Stimulated activated naive CD8-positive, alpha-beta T cell treated with anti-CD3 and anti-CD28 coated beads, Interleukin-15, amount 100 ng/mL, for 72 hours (primary cell): ENCODE data around the gene DPH3.

ENCODE experiments used
- ATAC-seq: fragments of 150-1000 bp; cut with Tn5 transposase; 2 replicates; pipeline ENCODE4 v1.10.0; 2021; ENCODE audit warnings: mild to moderate bottlenecking, moderate library complexity
- DNase-seq, 2 donors: peaks; one replicate each; pipeline ENCODE4 v3.0.0; 2021 to 2022
- H3K27ac Mint-ChIP-seq, 2 donors: one replicate each; pipeline ENCODE4 v1.8.0; 2022; ENCODE audit warnings: mild to moderate bottlenecking in 2 of 2, mixed read lengths in 2 of 2, moderate library complexity in 2 of 2
- H3K27me3 Mint-ChIP-seq: one replicate; pipeline ENCODE4 v1.8.0; 2022; ENCODE audit warnings: mixed read lengths
- H3K4me1 Mint-ChIP-seq: one replicate; pipeline ENCODE4 v1.8.0; 2022; ENCODE audit warnings: mild to moderate bottlenecking, mixed read lengths
- H3K4me3 Mint-ChIP-seq, 2 donors: one replicate each; pipeline ENCODE4 v1.8.0; 2022; ENCODE audit warnings: mild to moderate bottlenecking in 2 of 2, mixed read lengths in 2 of 2, moderate library complexity in 1 of 2
- H3K9me3 Mint-ChIP-seq, 2 donors: one replicate each; pipeline ENCODE4 v1.8.0; 2022; ENCODE audit warnings: mixed read lengths in 2 of 2

DPH3 gene

DNA sequence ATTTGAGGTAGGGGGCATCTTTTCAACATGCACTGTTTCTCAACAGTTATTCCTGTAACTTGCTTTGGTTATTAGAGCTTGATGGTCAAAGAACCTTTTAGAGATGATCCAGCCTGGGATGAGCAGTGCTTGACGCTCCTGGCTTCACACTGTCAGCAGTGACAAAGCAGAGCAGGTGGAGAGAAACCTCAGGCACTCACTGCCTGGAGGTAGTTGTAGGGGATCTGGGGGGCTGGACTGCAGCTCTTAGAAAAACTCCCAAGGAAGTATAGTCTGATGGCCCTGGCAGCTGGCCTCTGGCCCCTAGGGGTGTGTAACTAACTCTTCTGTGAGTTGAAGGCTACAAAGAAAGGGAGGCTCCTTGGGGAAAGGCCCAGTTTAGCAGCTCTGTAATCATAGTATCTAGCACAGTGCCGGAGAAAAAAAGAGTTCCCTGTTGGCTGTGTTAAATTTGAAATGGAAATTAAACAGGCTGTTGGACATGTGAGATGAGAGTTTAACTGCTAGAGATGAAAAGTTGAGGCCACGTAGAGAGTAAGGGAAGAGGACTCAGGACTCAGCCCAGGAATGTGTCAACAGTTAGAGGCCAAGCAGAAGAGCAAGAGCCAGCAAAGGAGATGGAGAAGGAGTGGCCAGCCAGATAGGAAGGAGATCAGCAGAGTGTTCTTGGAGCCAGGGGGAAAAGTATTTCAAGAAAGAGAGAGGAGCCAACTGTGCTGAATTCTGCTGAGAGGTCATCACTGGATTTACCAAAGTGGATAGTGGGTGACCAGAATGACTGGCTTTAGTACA lies 14.5 kb upstream of the DPH3 start:
- DNase-seq, result no peak
- ATAC-seq, result no peak
- no peaks in the 10 kb centered on the region for H3K9me3 Mint-ChIP-seq
- no peak overlapping the region for H3K4me3 Mint-ChIP-seq
- no peak overlapping the region for H3K27ac Mint-ChIP-seq
- H3K27me3 Mint-ChIP-seq, result no peaks in the 10 kb centered on the region
- H3K4me1 Mint-ChIP-seq, result peaks cover 12% of the 10 kb centered on the region

DNA sequence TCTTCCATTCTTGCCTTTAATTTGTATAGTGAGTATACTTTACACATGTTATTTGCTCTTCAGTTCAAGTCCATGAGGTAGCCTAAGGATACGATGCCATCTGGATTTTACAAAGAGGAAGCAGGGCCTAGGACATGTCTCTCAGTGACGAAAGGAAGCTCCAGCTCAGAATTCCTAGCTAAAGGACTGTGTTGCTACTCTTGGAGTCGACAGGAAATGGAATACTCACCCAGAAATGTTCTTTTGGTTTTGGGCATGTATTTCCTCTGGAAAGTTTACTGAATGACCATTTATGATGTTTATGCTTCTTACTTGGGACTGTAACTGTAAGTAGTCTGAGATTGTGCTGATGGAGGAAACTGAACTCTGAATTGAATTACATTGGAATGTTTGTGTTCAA lies 12.7 kb upstream of the DPH3 start:
- DNase-seq (no peak), ATAC-seq (no peak)
- Mint-ChIP-seq H3K27ac (peak overlapping the region; percentile 5 to 14), H3K9me3 (no peaks in the 10 kb centered on the region), H3K4me1 (peaks cover 4% of the 10 kb centered on the region), H3K27me3 (no peaks in the 10 kb centered on the region), H3K4me3 (no peak overlapping the region)

DNA sequence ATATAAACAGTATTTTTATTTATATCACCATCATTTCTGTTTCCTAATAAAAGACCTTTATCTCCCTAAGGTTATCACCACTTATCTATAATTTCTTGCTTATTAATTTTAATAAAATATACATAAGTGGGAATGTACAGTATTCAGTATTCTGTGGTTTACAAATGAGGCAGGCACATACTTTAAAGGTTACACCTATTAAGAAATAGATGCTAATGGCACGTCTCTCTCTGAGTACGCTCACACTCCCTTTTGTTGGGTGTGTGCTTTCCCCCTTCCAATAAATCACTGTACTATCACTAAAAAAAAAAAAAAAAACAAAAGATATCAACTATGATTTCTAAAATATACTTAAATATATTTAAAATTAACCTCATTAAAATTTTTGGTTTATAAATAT lies 9.1 kb upstream of the DPH3 start:
- H3K9me3 Mint-ChIP-seq, result no peaks in the 10 kb centered on the region
- ATAC-seq, result no peak
- peaks cover 1% of the 10 kb centered on the region for H3K4me1 Mint-ChIP-seq
- no peak overlapping the region for H3K4me3 Mint-ChIP-seq
- no peaks in the 10 kb centered on the region for H3K27me3 Mint-ChIP-seq
- H3K27ac Mint-ChIP-seq, result no peak overlapping the region
- DNase-seq, result no peak

DNA sequence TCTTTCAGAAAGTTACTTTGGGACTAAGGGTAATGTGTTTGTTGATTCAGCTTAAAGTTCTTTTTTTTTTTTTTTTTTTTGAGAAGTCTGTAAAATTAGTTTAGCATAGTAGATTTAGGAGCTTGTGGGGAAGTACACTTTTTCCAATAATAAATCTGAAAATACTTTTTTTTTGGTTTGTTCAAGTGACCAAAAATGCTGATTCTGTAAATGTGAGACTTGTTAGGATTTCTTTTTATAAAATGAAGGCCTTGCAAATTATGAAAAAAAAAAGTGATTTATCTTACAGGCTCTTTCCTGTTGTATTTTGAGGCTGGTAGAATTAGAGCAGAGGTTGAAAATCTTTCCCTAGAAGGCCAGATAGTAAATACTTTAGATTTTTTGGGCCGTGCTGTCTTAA lies 7.8 kb upstream of the DPH3 start:
- ATAC-seq, result no peak
- no peaks in the 10 kb centered on the region for H3K9me3 Mint-ChIP-seq

DNA sequence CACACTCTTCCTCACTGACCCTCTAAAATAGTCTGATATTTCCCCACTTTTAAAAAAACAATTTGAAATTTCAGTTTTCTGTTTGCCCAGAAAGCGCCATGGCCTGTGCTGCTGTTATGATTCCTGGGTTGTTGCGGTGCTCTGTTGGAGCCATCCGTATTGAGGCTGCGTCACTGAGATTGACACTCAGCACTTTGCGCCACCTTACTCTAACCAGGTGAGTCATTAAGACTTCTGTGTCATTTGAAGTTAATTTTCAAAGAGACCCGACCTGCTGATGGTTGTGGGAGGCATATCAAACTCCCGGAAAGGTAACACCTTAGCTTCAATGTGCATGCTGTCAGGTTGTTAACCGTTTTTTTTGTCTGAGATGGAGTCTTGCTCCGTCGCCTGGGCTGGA lies 6.1 kb upstream of the DPH3 start:
- DNase-seq (no peak), ATAC-seq (no peak)
- no peak overlapping the region for H3K4me3 Mint-ChIP-seq
- no peaks in the 10 kb centered on the region for H3K27me3 Mint-ChIP-seq
- no peaks in the 10 kb centered on the region for H3K9me3 Mint-ChIP-seq
- peak overlapping the region in 1 of 2 donors; percentile 27 for H3K27ac Mint-ChIP-seq
- peaks cover 22% of the 10 kb centered on the region for H3K4me1 Mint-ChIP-seq

More for the DNA sequence above, 7.8 kb upstream of the DPH3 start:
- H3K4me1 Mint-ChIP-seq, result peaks cover 10% of the 10 kb centered on the region
- H3K27ac Mint-ChIP-seq, result no peak overlapping the region
- no peaks in the 10 kb centered on the region for H3K27me3 Mint-ChIP-seq
- no peak for DNase-seq
- no peak overlapping the region for H3K4me3 Mint-ChIP-seq

DNA sequence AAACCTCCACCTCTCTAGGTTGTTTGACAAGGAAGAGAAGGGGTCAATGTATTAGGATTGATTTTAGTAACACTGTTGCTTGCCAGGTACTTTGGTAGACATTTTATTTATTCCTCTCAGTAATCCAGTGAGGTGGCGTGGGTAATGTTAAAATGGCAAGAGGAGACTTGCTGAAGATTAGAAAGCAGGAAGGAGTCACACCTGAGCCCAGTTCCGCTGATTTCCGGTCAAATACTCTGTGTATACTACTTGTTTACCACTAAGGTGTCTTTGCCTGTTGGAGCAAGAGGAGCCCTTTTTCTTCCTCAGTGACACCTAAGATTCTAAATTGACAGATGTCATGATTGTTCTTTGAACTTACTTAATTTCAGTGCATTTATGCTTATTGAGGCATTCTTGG lies 2.0 kb upstream of the DPH3 start:
- H3K27ac Mint-ChIP-seq, result no peak overlapping the region
- no peak for DNase-seq
- H3K27me3 Mint-ChIP-seq, result no peaks in the 10 kb centered on the region
- H3K9me3 Mint-ChIP-seq, result no peaks in the 10 kb centered on the region
- no peak for ATAC-seq
- peaks cover 28% of the 10 kb centered on the region for H3K4me1 Mint-ChIP-seq
- peak overlapping the region; percentile 88 to 93 for H3K4me3 Mint-ChIP-seq

DNA sequence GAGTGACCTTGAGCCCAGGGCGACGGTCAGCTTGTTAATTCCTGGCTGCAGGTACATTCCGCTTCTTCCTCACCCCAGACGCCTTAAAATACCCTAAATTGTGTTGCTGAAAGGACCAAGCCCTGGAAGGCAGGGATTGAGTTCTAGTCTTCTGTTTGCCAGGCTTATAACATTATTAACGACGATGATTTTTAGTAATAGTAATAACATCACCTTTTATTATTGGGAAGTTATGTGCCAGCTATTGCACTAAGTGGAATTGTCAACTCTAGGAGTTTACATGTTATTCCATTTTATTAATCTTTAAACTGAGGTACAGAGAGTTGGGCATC lies 678 bp upstream of the DPH3 start:
- Mint-ChIP-seq H3K4me1 (peaks cover 28% of the 10 kb centered on the region), H3K27ac (peak overlapping the region; percentile 97 to 98), H3K27me3 (no peaks in the 10 kb centered on the region), H3K9me3 (no peaks in the 10 kb centered on the region), H3K4me3 (peak overlapping the region; percentile 88 to 93)
- DNase-seq (no peak), ATAC-seq (no peak)

DNA sequence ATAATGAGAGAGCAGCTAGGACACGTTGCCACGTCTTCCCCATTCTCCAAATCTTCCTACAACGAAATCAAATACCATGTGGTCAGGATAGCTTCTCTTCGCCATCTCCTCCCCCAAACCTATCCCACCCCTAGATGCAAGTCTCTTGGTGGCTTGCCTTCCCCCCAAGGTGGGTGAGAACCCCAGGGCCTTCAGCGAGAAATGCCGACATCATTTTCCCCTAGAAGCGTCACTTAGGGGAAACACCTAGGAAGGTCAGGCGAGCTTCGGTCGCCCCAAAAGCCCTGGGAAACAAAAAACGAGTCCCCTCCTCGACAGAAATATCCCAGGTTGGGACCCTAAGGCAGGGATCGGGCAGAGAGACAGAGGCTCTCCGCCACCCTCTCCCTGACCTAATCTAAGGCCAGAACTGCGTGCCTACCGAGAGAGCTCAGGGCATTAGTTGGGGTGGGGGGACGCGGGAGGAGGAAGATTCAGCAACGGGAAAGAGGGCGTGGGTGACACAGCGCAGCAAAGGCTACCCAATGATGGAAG lies 502 bp downstream of the DPH3 start:
- peaks cover 28% of the 10 kb centered on the region for H3K4me1 Mint-ChIP-seq
- DNase-seq (no peak), ATAC-seq (peak; percentile 4)
- H3K27ac Mint-ChIP-seq, result peak overlapping the region; percentile 97 to 98
- no peaks in the 10 kb centered on the region for H3K27me3 Mint-ChIP-seq
- H3K4me3 Mint-ChIP-seq, result peak overlapping the region; percentile 88 to 93
- no peaks in the 10 kb centered on the region for H3K9me3 Mint-ChIP-seq

DNA sequence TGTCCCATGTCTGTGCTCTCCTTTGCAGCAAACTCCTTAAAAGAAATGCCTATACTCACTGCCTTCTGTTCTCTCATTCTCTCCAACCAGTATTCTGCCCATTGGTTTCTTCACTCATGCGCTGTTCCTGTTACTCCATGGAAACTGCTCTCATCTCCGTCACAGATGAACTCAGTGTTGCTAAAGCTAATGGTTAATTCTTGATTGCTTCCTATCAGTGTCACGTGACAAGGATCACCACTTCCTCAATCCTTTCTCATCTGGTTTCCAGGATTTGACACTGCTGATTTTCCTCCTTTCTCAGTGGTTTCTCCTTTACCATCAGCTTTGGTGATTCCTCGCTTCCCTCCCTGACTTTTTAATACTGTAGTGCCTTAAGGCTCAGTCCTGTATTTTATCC lies 2.6 kb downstream of the DPH3 start:
- ATAC-seq (no peak), DNase-seq (no peak)
- H3K27ac Mint-ChIP-seq, result no peak overlapping the region
- no peaks in the 10 kb centered on the region for H3K27me3 Mint-ChIP-seq
- peaks cover 14% of the 10 kb centered on the region for H3K4me1 Mint-ChIP-seq
- H3K9me3 Mint-ChIP-seq, result no peaks in the 10 kb centered on the region
- H3K4me3 Mint-ChIP-seq, result no peak overlapping the region

DNA sequence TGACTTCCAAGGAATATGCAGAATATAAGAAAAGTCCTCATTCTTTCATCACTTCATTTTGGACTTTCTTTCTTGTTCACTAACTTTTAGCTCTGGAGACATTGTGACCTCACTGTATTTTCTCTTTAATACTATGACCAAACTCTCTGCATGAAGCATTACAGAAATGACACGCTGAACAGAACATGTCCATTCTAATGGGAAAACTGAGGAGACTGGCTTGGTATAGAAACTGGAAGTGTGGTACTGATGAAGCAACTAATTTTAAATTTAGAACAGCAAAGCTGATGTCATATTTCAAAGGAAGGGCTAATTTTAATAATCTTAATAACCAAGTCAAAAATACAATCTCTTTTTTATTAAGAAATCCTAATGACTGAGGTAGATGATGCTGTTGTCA lies 4.7 kb downstream of the DPH3 start:
- no peaks in the 10 kb centered on the region for H3K9me3 Mint-ChIP-seq
- no peaks in the 10 kb centered on the region for H3K27me3 Mint-ChIP-seq
- no peak overlapping the region for H3K4me3 Mint-ChIP-seq
- ATAC-seq (no peak), DNase-seq (no peak)
- peaks cover 11% of the 10 kb centered on the region for H3K4me1 Mint-ChIP-seq
- H3K27ac Mint-ChIP-seq, result no peak overlapping the region

DNA sequence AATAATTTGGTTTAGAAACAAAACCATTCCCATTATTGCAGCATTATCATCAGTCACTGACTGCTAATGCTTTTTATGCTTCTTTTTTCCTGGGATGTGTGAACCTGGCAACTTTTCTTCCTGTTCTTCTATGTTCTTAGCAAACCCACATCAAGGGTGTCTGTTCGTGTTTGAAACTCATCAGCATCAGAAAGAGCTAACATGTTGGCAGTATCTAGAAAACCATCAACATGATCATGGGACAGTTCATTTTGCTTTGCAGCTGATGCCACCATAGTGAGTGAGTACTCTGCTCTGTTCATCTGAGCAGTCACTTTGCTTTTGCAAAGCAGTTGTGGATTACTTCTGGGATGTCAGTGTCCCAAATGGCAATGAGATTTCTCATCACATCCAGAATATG lies 5.9 kb downstream of the DPH3 start:
- no peak overlapping the region for H3K27ac Mint-ChIP-seq
- no peaks in the 10 kb centered on the region for H3K9me3 Mint-ChIP-seq
- no peak overlapping the region for H3K4me3 Mint-ChIP-seq
- H3K4me1 Mint-ChIP-seq, result peaks cover 13% of the 10 kb centered on the region
- DNase-seq, result no peak
- H3K27me3 Mint-ChIP-seq, result no peaks in the 10 kb centered on the region
- ATAC-seq, result no peak

DNA sequence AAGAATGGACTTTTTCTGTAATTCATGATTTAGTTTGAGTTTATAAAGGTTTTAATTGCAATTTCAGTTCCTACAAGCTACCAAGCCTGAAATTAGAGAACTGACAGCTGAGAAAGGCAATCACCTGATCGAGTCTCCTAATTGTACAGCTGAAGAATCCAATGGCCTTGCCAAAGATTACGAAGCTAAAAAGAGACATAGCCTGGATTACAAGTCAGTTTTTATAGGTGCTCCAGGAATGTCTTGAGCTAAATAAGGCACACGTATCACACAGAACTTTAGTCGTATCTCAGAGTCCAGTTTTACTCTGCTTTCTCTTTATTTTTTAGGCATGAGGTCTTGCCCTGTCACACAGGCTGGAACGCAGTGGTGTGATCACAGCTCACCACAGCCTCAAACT lies 6.6 kb downstream of the DPH3 start:
- Mint-ChIP-seq H3K4me3 (no peak overlapping the region), H3K27me3 (no peaks in the 10 kb centered on the region), H3K4me1 (peaks cover 12% of the 10 kb centered on the region), H3K27ac (no peak overlapping the region), H3K9me3 (no peaks in the 10 kb centered on the region)
- no peak for ATAC-seq
- no peak for DNase-seq

DNA sequence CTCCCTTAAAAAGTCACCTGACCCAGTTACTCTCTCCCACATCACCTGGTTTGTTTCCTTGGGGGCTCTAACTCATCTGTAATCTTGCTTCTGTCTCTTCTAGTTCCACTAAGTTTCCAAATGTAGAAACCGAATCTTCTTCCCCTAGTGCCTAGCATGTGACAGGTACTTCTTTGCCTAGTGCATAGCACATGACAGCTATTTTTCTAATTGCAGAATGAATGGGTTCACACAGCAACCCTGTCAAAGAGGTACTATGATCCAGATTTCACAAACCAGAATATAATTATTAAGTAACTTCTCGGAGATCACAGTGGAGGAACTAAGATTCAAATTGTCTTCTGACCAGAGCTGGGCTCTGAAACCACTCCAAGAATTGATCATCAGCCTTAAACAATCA lies 7.4 kb downstream of the DPH3 start:
- ATAC-seq (no peak), DNase-seq (no peak)
- no peaks in the 10 kb centered on the region for H3K9me3 Mint-ChIP-seq
- no peak overlapping the region for H3K27ac Mint-ChIP-seq
- no peaks in the 10 kb centered on the region for H3K27me3 Mint-ChIP-seq
- H3K4me3 Mint-ChIP-seq, result no peak overlapping the region
- peaks cover 12% of the 10 kb centered on the region for H3K4me1 Mint-ChIP-seq

DNA sequence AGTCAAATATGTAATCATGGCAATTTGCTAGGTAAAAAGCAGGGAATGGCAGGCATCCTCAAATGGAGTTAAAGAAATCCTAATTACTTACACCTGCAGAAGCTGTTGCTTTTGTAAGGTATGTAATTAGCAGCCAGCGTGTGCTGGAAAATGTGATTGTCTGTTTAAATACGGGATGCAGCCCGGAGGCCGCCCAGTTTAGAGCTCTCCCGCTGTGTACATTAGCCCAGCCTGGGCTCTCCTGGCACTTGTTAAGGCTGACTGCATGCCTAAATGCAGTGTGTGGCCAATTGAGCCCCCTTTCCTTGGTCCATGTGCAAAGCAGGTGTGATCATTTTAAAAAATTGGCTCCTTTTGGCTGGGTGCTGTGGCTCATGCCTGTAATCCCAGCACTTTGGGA lies 9.0 kb downstream of the DPH3 start:
- Mint-ChIP-seq H3K27me3 (no peaks in the 10 kb centered on the region), H3K27ac (no peak overlapping the region), H3K4me1 (peaks cover 12% of the 10 kb centered on the region), H3K4me3 (no peak overlapping the region), H3K9me3 (no peaks in the 10 kb centered on the region)
- DNase-seq (no peak), ATAC-seq (no peak)

DNA sequence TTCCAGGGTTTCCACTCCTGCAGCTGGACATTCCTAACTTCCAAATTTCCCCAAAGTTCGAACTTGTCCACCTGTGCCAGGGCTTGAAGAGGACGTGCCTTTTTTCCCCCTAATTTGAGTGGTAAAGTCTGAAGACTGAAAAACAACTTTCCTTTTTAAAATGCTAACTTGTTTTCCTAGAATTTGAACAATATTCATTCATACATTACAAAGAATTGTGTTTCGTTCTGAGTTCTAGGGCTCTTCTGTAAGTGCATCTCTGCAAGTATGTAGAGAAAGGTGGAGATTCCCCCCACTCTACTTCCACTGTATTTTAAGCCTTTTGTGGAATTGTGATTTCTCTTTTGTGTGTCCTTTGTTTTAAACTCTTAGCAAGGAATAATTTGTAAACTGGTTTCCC lies 9.4 kb downstream of the DPH3 start:
- ATAC-seq (no peak), DNase-seq (no peak)
- no peak overlapping the region for H3K27ac Mint-ChIP-seq
- H3K9me3 Mint-ChIP-seq, result no peaks in the 10 kb centered on the region
- H3K27me3 Mint-ChIP-seq, result no peaks in the 10 kb centered on the region
- H3K4me1 Mint-ChIP-seq, result peaks cover 12% of the 10 kb centered on the region
- no peak overlapping the region for H3K4me3 Mint-ChIP-seq

DNA sequence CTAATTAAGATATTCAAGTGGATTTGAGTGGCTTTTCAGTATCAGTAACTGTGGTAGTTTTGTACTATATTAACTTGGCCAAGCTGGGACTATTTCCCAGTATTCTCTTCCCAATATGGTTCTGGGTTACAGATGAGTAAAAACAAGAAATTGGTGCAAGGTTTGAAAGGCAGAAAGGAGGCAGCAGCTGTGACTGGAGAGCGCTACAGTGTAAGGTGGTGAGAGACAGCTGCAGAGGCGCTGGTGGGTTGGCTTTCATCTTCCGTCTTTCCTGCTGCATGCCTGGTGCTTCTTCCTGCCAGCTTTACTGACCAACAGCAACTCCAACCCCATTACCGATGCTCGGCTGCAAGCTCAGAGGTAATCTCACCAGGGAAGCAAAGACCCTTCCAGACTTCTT lies 9.8 kb downstream of the DPH3 start:
- H3K4me1 Mint-ChIP-seq, result peaks cover 12% of the 10 kb centered on the region
- peak overlapping the region in 1 of 2 donors; percentile 70 for H3K27ac Mint-ChIP-seq
- no peaks in the 10 kb centered on the region for H3K27me3 Mint-ChIP-seq
- no peak for DNase-seq
- peak; percentile 71 for ATAC-seq
- H3K4me3 Mint-ChIP-seq, result no peak overlapping the region
- H3K9me3 Mint-ChIP-seq, result no peaks in the 10 kb centered on the region

DNA sequence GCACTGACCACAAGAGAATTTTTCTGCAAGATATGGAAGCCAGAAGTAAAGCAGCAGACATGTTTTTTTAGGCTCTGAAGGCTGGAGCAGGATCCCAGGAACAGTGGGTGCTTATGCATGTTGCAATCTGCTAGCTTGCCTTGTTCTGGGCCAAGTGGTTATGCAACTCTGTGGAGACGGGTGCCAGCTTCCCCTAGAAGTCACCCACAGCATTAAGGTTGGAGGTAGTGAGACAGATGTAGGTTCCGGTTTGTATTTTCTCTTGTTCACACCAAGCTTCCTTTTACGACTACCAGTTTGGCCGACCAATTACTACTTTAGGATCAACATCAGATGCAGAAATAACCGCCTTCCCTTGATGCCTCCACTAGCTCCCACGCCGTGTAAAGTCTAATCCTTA lies 11.1 kb downstream of the DPH3 start:
- peaks cover 12% of the 10 kb centered on the region for H3K4me1 Mint-ChIP-seq
- H3K27ac Mint-ChIP-seq, result no peak overlapping the region
- no peaks in the 10 kb centered on the region for H3K27me3 Mint-ChIP-seq
- H3K4me3 Mint-ChIP-seq, result no peak overlapping the region
- no peaks in the 10 kb centered on the region for H3K9me3 Mint-ChIP-seq
- DNase-seq (no peak), ATAC-seq (no peak)
